Kidney glomerular epithelial cell (primary cell): ENCODE measurements around the gene DNAH12.
"Not testable (repeated sequence)": the region's sequence is repeated elsewhere in the genome, so short reads cannot be mapped to it uniquely, and the experiment has no call there.

Experiments
- DNase-seq: peaks from one replicate; lab custom pipeline; 2025; lab: John Stamatoyannopoulos, UW

The DNAH12 gene

DNA sequence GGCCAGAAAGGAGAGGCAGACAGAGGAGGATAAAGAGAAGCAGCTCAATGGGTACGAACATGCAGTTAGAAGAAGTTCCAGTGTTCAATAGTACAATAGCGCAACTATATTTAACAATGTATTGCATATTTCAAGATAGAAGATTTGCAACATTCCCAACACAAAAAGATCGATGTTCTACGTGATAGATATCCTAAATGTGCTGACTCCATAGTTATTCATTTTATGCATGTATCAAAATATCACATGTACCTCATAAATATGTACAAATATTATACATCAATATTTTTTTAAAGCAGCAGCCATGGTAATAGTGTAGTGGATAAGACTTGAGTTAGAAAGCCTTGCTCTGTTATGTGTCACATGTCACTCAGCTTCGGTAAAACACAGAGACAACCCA lies 141.5 kb downstream of the DNAH12 start:
- DNase-seq: no peak

DNA sequence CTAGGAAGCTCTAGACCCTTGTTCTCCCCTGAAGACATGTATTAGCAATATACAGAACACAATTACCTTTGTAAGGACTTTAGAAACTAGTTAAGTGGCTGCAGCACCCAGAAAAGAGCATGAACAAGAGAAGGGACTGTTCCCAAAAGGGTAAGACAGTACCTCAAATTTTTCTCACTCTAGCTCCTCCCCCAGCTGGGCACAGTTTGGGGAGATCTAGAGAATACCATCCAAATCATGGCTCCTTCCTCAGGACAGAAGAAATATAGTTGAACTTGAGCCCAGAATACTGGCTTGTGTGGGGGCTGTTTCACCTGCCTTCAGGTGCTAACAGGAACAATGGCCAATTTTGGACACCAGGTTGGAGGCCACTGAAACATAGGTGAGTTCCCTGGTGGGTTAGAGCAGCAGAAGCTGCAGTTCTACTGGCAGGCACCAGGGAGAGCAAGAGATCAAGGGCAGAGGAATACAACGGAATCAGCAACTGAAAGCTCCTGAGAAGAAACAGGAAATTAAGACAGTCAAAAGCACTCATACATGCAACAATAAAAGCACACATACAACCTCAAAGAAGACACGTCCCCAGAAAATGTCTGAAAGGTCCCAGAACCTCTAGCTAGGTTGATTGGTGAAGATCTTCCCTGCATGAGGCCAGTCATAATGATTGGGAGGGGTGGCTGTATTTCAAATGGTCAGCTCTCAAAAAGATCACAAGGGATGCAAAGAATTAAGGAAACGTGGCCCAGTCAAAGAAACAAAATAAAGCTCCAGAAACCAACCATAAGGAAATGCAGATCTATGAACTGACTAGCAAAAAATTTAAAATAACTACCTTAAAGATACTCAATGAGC lies 146.7 kb downstream of the DNAH12 start:
- DNase-seq: peak; percentile 28

DNA sequence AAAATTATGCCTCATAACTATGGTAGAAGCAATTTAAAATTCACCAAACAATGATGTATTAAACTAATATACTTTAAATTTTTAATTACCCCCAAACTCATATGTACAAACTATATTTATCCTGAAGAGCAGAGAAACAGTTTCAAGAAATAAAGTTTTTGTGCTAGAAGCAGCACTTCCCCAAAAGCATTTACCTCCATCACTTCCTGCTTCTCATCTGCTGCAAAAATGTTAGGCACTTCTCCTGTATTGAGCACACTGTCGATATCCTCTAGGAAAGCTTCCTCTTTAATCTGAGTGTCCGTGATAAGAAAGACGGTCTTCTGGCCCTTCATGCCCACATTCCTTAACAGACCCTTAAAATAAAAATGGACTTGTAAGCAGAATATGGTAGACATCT lies 150.2 kb downstream of the DNAH12 start:
- DNase-seq: no peak

DNA sequence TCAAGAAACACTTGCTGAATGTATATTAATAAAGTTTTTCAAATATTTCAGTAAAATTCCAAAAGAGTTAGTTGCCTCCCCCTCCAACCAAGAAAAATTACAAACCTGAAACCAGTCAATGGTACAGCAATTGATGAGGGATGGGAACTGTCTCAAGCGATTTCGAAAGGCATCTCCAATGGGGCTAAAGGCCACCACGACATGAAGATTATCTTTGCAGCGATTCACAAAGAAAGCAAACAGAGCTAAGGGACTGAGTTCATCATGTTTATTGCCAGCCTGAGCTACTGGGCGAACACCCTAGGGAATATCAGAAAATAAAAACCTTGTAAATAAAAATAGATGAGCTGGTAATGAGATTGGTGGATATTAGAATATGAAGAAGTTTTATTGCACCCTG lies 152.4 kb downstream of the DNAH12 start:
- no peak for DNase-seq

DNA sequence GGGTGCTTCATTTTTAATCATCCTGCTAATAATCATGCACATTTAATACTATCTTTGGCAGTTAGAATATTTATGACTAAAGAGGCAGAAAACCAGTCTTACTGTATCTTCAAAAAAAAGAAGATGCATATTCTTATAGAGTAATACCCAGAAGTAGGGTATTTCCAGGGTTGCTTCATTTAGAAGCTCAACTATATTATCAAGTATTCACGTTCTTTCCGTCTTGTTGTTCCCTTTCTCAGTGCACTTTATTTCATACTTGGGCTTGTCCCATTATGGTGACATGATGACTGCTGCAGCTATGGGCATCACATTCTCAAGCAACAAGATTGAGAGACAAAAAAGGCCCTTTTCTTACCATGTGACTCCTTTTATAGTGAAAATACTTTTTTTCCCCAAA lies 154.9 kb downstream of the DNAH12 start:
- no peak for DNase-seq

DNA sequence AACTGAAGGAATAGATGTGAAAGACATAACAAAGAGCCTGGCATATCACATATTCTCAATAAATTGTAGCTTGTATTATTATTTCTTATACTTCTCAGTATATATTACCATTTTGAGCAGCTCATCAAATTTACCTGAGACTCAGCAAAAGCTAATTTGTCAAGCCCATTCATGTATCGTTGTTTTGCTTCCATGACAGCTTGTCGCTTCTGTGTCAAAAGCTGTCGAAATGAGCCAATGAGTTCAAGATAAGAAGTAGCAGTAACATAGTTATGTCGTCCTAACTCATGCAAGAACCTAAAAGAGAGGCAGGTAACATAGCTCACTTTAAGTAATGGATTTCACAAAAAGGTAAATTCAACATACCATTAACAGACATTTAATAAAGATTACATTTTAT lies 157.8 kb downstream of the DNAH12 start:
- DNase-seq: no peak

DNA sequence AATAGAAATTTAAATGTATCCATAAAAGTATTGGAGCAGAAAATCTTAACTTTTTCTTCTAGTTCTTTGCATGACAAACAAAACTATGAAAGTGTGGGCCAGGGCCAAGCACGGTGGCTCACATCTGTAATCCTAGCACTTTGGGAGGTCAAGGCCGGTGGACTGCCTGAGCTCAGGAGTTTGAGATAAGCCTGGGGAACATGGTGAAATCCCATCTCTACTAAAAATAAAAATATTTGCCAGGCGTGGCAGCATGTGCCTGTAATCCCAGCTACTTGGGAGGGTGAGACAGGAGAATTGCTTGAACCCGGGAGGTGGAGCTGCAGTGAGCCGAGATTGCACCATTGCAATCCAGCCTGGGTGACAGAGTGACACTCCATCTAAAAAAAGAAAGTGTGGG lies 158.6 kb downstream of the DNAH12 start:
- DNase-seq: no peak

DNA sequence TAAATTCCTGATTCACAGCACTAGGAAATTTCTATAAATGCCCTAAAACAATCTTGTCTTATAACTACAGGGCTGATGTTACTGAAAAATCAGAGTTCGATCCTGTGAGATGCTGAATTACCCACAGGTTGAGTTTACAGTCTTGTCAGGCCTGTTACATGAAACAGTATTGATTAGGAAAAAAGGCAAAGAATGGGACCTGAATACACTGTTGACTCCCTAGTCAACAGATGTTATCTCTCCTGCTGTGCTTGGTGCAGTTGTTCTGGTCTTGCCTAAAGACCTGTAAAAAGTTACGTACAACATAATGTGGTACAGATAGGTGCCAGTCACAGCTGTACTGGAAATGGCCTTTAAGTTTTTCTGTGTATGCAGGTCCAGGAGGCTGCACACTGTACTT lies 160.3 kb downstream of the DNAH12 start:
- DNase-seq: no peak

DNA sequence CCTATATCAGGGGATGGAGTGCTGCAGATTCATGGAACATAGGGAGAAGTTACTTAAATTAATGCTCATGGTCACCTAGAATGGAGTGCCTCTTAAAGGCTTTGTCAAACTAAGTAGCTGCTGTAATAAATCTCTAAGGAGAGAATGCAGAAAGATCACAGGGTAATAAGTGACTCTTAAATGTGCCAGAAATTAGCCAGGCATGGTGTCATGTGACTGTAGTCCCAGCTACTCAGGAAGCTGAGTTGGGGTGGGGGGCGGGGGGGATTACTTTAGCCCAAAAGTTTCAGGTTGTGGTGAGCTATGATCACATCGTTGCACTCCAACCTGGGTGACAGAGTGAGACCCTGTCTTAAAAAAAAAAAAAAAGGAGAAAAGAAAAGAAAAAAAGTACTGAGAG lies 160.7 kb downstream of the DNAH12 start:
- peak; percentile 12 for DNase-seq

DNA sequence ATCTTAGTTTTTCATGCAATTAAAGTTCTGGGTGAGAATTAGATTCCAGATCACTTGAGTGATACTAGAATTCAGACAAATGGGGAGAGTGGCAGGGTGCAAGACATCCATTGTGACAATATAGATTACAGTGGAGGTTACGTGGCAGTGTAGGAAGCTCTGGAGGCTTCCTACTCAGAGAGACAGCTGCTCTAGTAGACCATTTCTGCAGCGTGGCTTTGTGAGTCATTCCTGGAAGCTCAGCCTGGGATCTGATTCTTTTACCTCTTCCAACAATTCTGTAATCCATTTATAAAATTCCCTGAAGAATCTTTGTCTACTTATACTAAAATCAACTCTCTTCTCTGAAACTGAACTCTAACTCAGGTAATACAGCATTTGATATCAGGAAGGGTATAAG lies 161.2 kb downstream of the DNAH12 start:
- DNase-seq: peak; percentile 33

DNA sequence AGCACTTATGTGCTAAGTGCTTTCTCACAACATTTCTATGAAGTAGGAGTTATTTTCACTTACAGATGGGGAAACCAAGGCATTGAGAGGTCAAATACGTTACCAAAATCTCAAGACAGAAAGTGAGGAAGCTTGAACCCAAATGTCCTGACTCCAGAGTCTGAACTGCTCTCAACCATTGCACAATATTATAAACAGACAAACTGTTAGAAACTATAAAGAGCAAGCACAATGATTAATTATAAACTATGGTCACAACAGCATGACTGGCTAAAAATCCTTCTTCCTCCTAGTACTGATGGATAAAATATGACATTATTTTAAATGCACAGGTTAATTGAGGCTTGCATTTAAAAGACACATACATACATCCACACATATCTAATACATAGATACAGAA lies 173.8 kb downstream of the DNAH12 start:
- DNase-seq: no peak

DNA sequence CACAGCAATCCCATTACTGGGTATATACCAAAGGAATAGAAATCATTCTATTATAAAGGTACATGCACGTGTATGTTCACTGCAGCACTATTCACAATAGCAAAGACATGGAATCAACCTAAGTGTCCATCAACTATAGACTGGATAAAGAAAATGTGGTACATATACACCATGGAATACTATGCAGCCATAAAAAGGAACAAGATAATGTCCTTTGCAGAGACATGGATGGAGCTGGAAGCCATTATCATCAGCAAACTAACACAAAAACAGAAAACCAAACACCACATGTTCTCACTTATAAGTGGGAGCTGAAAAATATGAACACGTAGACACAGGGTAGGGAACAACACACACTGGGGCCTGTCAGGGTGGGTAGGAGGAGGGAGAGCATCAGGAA lies 179.1 kb downstream of the DNAH12 start:
- DNase-seq: not testable (repeated sequence)

DNA sequence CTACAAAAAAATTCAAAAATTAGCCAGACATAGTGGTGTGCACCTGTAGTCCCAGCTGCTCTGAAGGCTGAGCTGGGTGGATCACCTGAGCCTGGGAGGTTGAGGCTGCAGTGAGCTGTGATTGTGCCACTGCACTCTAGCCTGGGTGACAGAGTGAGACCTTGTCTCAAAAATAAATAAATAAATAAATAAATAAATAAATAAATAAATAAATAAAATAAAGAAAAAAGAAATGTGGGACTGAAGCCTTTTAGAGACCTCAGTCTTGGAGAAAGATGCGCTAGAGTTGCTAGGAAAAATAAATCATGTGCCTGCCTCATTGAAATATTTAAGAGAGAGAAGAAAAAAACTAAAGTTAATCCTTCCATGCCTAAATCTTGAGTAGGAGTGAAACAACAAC lies 187.9 kb downstream of the DNAH12 start:
- not testable (repeated sequence) for DNase-seq

DNA sequence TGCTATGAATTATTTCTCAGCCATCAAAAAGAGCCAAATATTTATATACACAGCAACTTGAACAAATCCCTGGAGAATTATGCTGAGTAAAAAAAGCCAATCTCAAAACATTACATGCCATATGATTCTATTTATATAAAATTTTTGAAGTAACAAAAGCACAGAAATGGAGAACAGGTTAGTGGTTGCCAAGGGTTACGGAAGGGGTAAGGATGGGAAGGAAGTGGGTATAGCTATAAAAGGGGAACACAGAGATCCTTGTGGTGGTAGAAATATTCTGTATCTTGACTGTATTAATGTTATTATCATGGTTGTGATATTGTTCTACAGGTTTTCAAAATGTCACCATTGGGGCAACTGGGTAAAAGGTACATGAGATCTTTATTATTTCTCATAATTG lies 189.4 kb downstream of the DNAH12 start:
- DNase-seq: no peak

DNA sequence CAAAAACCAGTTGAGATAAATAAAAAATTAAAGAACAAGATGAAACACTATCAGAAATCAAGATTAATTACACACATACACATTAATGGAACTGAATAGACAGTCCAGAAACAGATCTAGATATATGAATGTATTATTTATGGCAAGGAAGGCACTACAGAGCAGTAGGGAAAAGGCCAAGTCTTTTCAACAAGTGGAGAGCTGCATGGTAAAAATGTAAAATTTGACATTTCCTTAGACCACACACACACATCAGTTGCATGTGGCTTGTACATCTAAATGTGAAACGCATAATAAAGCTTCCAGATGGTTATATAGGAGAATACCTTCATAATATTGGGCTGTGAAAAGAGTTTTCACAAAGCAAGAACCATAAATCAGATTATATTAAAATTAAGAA lies 193.9 kb downstream of the DNAH12 start:
- no peak for DNase-seq

DNA sequence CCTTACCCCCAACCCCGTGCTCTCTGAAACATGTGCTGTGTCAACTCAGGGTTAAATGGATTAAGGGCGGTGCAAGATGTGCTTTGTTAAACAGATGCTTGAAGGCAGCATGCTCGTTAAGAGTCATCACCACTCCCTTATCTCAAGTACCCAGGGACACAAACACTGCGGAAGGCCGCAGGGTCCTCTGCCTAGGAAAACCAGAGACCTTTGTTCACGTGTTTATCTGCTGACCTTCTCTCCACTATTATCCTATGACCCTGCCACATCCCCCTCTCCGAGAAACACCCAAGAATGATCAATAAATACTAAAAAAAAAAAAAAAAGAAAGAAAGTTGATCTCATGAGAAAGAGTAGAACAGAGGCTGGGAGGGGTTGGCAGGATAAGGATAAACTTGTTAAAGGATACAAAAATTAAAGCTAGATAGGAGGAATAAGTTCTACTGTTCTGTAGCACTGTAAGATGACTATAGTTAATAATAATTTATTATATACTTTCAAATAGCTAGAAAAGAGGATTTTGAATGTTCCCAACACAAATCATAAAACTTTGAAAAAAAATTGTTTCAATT lies 205.0 kb downstream of the DNAH12 start:
- DNase-seq: not testable (repeated sequence)

DNA sequence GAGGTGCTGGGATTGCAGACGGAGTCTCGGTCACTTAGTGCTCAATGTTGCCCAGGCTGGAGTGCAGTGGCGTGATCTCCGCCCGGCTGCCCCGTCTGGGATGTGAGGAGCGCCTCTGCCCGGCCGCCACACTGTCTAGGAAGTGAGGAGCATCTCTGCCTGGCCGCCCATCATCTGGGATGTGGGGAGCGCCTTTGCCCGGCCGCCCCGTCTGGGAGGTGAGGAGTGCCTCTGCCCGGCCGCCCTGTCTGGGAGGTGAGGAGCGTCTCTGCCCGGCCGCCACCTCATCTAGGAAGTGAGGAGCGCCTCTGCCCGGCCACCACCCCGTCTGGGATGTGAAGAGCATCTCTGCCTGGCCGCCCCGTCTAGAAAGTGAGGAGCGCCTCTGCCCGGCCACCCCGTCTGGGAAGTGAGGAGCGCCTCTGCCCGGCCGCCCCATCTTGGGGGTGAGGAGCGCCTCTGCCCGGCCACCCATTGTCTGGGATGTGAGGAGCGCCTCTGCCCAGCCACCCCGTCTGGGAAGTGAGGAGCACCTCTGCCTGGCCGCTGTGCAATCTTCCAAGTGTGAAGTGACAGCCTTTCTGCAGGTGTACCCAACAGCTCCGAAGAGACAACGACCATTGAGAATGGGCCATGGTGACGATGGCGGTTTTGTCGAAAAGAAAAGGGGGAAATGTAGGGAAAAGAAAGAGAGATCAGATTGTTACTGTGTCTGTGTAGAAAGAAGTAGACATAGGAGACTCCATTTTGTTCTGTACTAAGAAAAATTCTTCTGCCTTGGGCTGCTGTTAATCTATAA lies 205.7 kb downstream of the DNAH12 start:
- DNase-seq: not testable (repeated sequence)

DNA sequence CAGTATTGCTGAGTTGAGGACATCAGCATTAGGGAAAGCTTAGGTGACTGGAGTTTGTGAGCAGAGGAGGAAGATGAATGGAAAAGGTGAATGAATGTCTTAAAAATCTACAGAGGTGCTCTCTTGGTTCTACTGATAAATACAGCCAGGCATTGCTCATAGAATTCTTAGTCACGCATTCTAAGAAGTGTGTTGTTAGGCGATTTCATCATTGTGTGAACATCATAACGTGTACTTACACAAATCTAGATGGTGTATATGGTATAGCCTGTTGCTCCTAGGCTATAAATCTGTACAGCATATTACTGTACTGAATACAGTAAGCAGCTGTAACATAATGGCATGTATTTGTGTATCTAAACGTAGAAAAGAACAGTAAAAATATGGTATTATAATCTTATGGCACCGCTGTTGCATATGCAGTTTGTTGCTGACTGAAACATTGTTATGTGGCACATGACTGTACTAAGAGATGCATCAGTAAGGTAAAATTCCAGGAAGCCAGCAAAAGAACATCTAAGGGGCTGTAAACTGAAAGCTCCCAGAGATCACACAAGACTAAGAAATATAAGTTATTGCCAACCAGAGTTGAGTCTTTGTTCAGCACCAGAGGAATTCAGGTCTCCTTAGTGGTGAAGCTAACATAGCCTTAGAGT lies 208.7 kb downstream of the DNAH12 start:
- no peak for DNase-seq

DNA sequence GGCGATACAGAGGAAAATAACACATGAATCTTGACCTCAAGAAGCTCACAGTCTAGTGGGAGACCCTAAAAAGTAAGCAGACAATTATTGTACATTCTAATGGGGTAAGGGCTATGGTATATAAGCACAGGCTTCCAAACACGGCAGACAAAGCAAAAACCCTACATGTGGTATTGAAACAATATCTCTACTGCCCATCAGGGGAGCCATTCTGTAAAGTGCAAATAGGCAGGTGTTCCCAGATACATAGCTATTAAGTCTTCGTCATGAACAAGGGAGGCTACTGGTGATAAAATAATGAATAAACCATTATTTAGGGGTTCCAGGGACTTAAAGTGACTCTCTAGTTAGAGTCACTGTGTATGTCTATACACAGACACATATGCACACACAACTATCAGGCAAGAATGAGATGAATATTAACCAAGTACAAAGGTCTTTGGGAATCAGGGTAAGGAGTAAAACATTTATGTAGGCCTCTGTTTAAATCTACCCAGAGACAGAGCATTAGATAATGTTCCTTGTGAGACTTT lies 213.0 kb downstream of the DNAH12 start:
- no peak for DNase-seq

DNA sequence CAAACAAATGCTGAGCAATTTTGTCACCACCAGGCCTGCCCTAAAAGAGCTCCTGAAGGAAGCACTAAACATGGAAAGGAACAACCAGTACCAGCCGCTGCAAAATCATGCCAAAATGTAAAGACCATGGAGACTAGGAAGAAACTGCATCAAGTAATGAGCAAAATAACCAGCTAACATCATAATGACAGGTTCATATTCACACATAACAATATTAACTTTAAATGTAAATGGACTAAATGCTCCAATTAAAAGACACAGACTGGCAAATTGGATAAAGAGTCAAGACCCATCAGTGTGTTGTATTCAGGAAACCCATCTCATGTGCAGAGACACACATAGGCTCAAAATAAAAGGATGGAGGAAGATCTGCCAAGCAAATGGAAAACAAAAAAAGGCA lies 217.6 kb downstream of the DNAH12 start:
- not testable (repeated sequence) for DNase-seq

DNA sequence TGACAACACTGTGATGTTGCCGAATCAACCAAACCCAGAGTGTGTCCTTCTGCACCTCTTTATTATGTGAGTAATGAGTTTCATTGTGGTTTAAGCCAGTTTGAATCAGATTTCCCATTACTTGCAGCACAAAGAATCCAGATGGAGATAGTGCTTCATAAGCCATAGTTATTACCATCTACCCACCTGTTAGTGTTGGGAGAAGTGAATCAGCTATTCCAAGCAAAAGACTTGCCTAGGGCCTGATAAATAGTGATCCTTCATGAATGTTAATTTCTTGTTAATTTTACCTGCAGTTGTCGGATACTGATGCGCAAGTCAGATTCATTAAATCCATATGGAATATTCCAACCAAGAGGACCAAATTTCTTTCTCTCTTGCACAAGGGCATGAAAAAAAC lies 229.9 kb downstream of the DNAH12 start:
- DNase-seq: no peak

DNA sequence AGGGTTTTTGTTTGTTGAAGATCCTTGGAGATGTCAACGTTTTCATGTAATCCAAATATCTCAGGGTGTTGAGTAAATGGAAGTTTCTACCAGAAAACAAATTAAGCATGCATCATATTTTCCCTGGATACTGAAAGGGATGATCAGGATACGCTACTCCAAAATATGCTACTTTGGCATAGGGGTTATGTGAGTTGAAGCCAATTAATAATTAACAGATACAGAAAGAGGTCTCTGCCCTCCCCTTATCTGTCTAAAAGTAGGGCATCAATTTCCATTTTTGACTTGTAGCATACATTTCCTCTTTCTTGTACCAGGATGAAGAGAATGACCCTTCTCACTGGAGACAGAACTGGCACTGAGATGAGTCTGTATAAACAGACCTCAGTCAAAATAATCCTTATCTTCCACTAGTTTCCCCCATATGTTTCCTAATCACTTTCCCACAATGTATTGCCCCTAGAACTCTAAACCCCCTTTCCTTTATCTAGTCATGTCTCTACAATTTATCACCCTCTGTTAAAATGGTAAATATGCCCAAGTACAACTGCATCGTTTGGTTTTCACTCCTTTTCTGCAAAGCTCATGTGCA lies 234.3 kb downstream of the DNAH12 start:
- no peak for DNase-seq
